NCI-H2029 (cell line): Measurements from ENCODE around the gene PABPC3.
A peak's percentile ranks its signal among the peaks of the same experiment; 100 is the strongest.

Source experiments
- DNase-seq: peaks from one replicate; lab custom pipeline; 2025; lab: John Stamatoyannopoulos, UW

The PABPC3 gene

GRCh38 chr13:25095851-25096453 is at the start of gene PABPC3:
PABPC3 (plus strand) TSS chr13:25096136; CDS start chr13:25096199, 63 bp downstream.
- DNase-seq: no peak

- DNase-seq: no peak
Observed at GRCh38 chr13:25046274-25046984, 49.5 kb upstream of the PABPC3 start.

- DNase-seq: no peak
Observed at GRCh38 chr13:25046985-25047511, 48.9 kb upstream of the PABPC3 start.

GRCh38 chr13:25051065-25051464 is 44.9 kb upstream of the PABPC3 start:
- no peak for DNase-seq

- DNase-seq: no peak
Observed at GRCh38 chr13:25059166-25059565, 36.8 kb upstream of the PABPC3 start.

- DNase-seq: no peak
Observed at GRCh38 chr13:25059958-25060357, 36.0 kb upstream of the PABPC3 start.

- DNase-seq: no peak
Observed at GRCh38 chr13:25062479-25062878, 33.5 kb upstream of the PABPC3 start.

GRCh38 chr13:25064396-25064795 is 31.5 kb upstream of the PABPC3 start:
- no peak for DNase-seq

- DNase-seq: no peak
Observed at GRCh38 chr13:25065974-25066770, 29.8 kb upstream of the PABPC3 start.

- peak; percentile 36 for DNase-seq
Observed at GRCh38 chr13:25067064-25067463, 28.9 kb upstream of the PABPC3 start.

GRCh38 chr13:25068810-25069209 is 27.1 kb upstream of the PABPC3 start:
- DNase-seq: no peak

- DNase-seq: no peak
Observed at GRCh38 chr13:25069236-25069635, 26.7 kb upstream of the PABPC3 start.

GRCh38 chr13:25069911-25070310 is 26.0 kb upstream of the PABPC3 start:
- no peak for DNase-seq

GRCh38 chr13:25080773-25081172 is 15.2 kb upstream of the PABPC3 start:
- no peak for DNase-seq

GRCh38 chr13:25084096-25084495 is 11.8 kb upstream of the PABPC3 start:
- DNase-seq: no peak

GRCh38 chr13:25085125-25085742 is 10.7 kb upstream of the PABPC3 start:
- no peak for DNase-seq

GRCh38 chr13:25088562-25089221 is 7.2 kb upstream of the PABPC3 start:
- DNase-seq: no peak

- DNase-seq: no peak
Observed at GRCh38 chr13:25097426-25097825, 1.5 kb downstream of the PABPC3 start.

GRCh38 chr13:25103711-25104110 is 7.8 kb downstream of the PABPC3 start:
- DNase-seq: no peak

- no peak for DNase-seq
Observed at GRCh38 chr13:25109341-25109740, 13.4 kb downstream of the PABPC3 start.

- DNase-seq: no peak
Observed at GRCh38 chr13:25110956-25111584, 15.1 kb downstream of the PABPC3 start.
